Measurements from ENCODE around the gene RNF220. TPM values are rescaled to one million over a fixed set of nuclear protein-coding genes. Genes with fewer than 3 reads are reported as not detected.

RNF220 gene
- total RNA-seq, 1 experiment from 2014 or later, result 68.7 TPM

- TF ChIP-seq CTCF (IDR thresholded peaks at IDR 0.05; ENCODE audit: unreplicated experiment), result no peak
- CTCF ChIA-PET, result interaction anchor here (0.8 kb wide), 1 partner anchor 16 kb away, joined by 3 read pairs; no protein-coding TSS in a partner anchor
- no TSS peak for BruUV-seq (replicated peaks)
- H3K27me3 Mint-ChIP-seq (ENCODE audit: unreplicated experiment), result peaks cover 65% of the 10 kb centered on the region
- H3K9me3 Mint-ChIP-seq (ENCODE audit: low read depth, unreplicated experiment), result no peaks in the 10 kb centered on the region
- H3K4me1 Mint-ChIP-seq (ENCODE audit: low read depth, unreplicated experiment), result peaks cover 8% of the 10 kb centered on the region
- H3K4me3 Mint-ChIP-seq (ENCODE audit: low read depth, unreplicated experiment), result no peak overlapping the region
- no peak overlapping the region for H3K27ac Mint-ChIP-seq (ENCODE audit: unreplicated experiment)
- intact Hi-C loops (cut with micrococcal nuclease; ENCODE audit: unreplicated experiment), result no loop called here
- H3K36me3 Mint-ChIP-seq (ENCODE audit: insufficient read depth, unreplicated experiment), result no peaks in the 10 kb centered on the region
- no peak for DNase-seq
Observed at GRCh38 chr1:44422161-44422560, 17.1 kb downstream of the RNF220 start.

- intact Hi-C loops (cut with micrococcal nuclease; ENCODE audit: unreplicated experiment), result no loop called here
- DNase-seq, result peak; percentile 28
- Mint-ChIP-seq H3K4me1 (ENCODE audit: low read depth, unreplicated experiment) (peaks cover 8% of the 10 kb centered on the region), H3K27me3 (ENCODE audit: unreplicated experiment) (peaks cover 82% of the 10 kb centered on the region), H3K27ac (ENCODE audit: unreplicated experiment) (no peak overlapping the region), H3K9me3 (ENCODE audit: low read depth, unreplicated experiment) (no peaks in the 10 kb centered on the region), H3K4me3 (ENCODE audit: low read depth, unreplicated experiment) (no peak overlapping the region), H3K36me3 (ENCODE audit: insufficient read depth, unreplicated experiment) (no peaks in the 10 kb centered on the region)
- CTCF ChIA-PET, result no interaction called here
- no TSS peak for BruUV-seq (replicated peaks)
- no peak for TF ChIP-seq CTCF (IDR thresholded peaks at IDR 0.05; ENCODE audit: unreplicated experiment)
Observed at GRCh38 chr1:44423591-44424537, 18.8 kb downstream of the RNF220 start.

GRCh38 chr1:44424747-44425146 is 19.7 kb downstream of the RNF220 start:
- CTCF ChIA-PET, result no interaction called here

More at GRCh38 chr1:44424747-44425146, 19.7 kb downstream of the RNF220 start:
- H3K4me1 Mint-ChIP-seq (ENCODE audit: low read depth, unreplicated experiment), result peaks cover 8% of the 10 kb centered on the region
- no peaks in the 10 kb centered on the region for H3K9me3 Mint-ChIP-seq (ENCODE audit: low read depth, unreplicated experiment)
- intact Hi-C loops (cut with micrococcal nuclease; ENCODE audit: unreplicated experiment), result no loop called here
- DNase-seq, result no peak
- H3K4me3 Mint-ChIP-seq (ENCODE audit: low read depth, unreplicated experiment), result no peak overlapping the region
- peaks cover 88% of the 10 kb centered on the region for H3K27me3 Mint-ChIP-seq (ENCODE audit: unreplicated experiment)
- TF ChIP-seq CTCF (IDR thresholded peaks at IDR 0.05; ENCODE audit: unreplicated experiment), result no peak
- BruUV-seq (replicated peaks), result no TSS peak
- H3K27ac Mint-ChIP-seq (ENCODE audit: unreplicated experiment), result no peak overlapping the region
- no peaks in the 10 kb centered on the region for H3K36me3 Mint-ChIP-seq (ENCODE audit: insufficient read depth, unreplicated experiment)
